ENCODE measurements around the gene IGIP. TPM values are rescaled to one million over a fixed set of nuclear protein-coding genes. Genes with fewer than 3 reads are reported as not detected.
A peak's percentile ranks its signal among the peaks of the same experiment; 100 is the strongest.

Gene IGIP
- total RNA-seq, 2 donors from 2014 or later = 24.2 to 25.9 TPM

DNA sequence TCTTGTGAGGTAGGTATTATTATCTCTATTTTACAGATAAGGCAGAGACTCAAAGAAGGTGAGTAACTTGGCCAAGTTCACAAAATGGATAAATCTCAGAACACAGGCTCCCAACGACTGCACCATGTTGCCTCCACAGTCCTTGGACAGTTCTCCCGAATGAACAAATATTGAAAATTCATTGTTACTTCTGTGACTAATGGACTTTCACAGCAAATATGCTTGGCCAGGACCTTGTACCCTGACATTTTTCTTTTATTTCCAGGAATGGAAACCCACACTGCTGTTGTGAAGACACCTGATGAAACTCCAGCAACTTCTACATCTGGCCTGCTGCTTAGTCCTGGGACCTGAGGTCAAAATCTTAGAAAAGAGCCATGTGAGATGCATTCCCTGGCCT, 46.7 kb downstream of the IGIP start:
- Histone ChIP-seq H3K36me3 (no peaks in the 10 kb centered on the region), H3K9me3 (no peaks in the 10 kb centered on the region), H3K27ac (no peak overlapping the region), H3K4me3 (no peak overlapping the region), H3K27me3 (replicated peaks; ENCODE audit: insufficient read depth) (no peaks in the 10 kb centered on the region), H3K4me1 (ENCODE audit: control insufficient read depth in 1 of 2, low read depth in 2 of 2) (peaks cover 15 to 21% of the 10 kb centered on the region in 2 donors)
- TF ChIP-seq, protein P1, sequence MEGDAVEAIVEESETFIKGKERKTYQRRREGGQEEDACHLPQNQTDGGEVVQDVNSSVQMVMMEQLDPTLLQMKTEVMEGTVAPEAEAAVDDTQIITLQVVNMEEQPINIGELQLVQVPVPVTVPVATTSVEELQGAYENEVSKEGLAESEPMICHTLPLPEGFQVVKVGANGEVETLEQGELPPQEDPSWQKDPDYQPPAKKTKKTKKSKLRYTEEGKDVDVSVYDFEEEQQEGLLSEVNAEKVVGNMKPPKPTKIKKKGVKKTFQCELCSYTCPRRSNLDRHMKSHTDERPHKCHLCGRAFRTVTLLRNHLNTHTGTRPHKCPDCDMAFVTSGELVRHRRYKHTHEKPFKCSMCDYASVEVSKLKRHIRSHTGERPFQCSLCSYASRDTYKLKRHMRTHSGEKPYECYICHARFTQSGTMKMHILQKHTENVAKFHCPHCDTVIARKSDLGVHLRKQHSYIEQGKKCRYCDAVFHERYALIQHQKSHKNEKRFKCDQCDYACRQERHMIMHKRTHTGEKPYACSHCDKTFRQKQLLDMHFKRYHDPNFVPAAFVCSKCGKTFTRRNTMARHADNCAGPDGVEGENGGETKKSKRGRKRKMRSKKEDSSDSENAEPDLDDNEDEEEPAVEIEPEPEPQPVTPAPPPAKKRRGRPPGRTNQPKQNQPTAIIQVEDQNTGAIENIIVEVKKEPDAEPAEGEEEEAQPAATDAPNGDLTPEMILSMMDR (IDR thresholded peaks at IDR 0.05) = no peak
- no peak for DNase-seq (ENCODE audit: low spot score)
- no peak for ATAC-seq (ENCODE audit: insufficient number of reproducible peaks, low FRiP score, low read depth)

DNA sequence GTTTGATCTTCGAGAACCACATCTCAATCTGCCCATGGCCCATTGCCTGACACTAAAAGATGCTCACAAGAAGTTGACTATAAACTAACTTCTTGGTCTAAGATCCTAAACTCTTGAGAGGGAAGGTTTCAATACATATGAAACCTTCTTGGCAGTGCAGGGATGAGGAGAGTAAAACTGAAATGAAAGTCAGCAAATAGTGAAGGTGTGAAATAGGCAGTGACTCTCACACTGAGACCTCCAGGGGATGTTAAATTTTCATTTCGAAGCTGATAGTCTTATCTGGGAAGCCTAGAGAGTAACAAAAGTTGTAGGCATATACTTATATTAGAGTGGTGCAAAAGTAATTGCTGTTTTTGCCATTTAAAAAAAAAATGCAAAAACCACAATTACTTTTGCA, 48.3 kb downstream of the IGIP start:
- Histone ChIP-seq H3K9me3 (no peaks in the 10 kb centered on the region), H3K4me1 (ENCODE audit: control insufficient read depth in 1 of 2, low read depth in 2 of 2) (peaks cover 24 to 36% of the 10 kb centered on the region in 2 donors), H3K27ac (peak overlapping the region in 1 of 2 donors; percentile 92), H3K36me3 (no peaks in the 10 kb centered on the region), H3K4me3 (peak overlapping the region; percentile 91), H3K27me3 (replicated peaks; ENCODE audit: insufficient read depth) (no peaks in the 10 kb centered on the region)
- TF ChIP-seq, protein P1 (IDR thresholded peaks at IDR 0.05) = no peak
- no peak for DNase-seq (ENCODE audit: low spot score)
- no peak for ATAC-seq (ENCODE audit: insufficient number of reproducible peaks, low FRiP score, low read depth)

DNA sequence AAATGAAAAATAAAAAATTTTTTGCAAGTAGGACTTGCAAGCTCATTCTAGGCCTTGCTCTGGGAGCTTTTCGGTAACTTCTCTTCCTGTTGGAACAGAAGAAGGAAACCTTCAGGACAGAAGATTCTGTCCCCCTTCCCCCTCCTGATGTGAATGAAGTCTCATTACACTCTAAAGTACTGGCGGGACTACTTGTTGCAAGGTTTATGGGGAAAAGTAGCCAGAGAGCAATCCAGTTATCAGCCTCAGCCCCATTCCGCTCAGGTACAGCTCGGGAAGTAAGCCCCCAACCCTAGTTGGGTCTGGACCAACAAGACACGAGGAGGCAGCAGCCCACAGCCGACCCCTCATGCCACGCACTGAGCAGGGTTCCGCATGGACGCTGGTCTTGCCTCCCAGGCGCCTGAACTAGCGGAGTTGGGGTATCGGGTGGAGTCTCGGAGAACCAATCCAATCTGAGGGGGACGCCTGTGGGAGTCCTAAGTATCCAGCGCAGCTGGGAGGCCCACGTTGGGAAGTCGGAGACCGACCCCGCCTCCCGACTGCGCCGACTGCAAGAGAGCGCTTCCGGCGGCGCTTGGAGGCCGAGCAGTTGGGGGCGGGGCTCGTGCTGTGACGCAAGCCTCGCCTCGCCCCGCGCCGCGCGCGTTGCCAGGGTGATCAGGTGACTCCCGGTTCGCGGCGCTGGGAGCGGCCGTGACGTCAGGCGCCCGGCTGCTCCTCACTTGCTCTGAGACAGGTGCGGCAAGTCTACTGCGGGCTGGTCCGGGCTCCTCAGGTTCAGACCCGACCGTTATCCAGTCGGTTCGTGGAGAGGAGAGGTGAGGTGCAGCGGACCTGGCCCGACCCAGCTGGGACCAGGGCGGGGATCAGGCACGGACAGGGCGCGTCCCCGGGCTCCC, 49.0 kb downstream of the IGIP start, which contains the start of gene CYSTM1:
TSS of gene CYSTM1 (plus strand) at position 724 of the 902 bp plus-strand sequence. CDS start 19,278 bp downstream, outside the sequence.
- Histone ChIP-seq H3K4me3 (peak within 1 kb of the TSS; percentile 91), H3K27ac (peak within 1 kb of the TSS; percentile 92), H3K27me3 (replicated peaks; ENCODE audit: insufficient read depth) (no peaks in the 10 kb centered on the region), H3K36me3 (no peaks in the 10 kb centered on the region), H3K4me1 (ENCODE audit: control insufficient read depth in 1 of 2, low read depth in 2 of 2) (peaks cover 24 to 37% of the 10 kb centered on the region in 2 donors), H3K9me3 (no peaks in the 10 kb centered on the region)
- DNase-seq (ENCODE audit: low spot score) (peak; percentile 79), ATAC-seq (ENCODE audit: insufficient number of reproducible peaks, low FRiP score, low read depth) (peak; percentile 92)
- TF ChIP-seq, protein P1 (IDR thresholded peaks at IDR 0.05) = no peak

DNA sequence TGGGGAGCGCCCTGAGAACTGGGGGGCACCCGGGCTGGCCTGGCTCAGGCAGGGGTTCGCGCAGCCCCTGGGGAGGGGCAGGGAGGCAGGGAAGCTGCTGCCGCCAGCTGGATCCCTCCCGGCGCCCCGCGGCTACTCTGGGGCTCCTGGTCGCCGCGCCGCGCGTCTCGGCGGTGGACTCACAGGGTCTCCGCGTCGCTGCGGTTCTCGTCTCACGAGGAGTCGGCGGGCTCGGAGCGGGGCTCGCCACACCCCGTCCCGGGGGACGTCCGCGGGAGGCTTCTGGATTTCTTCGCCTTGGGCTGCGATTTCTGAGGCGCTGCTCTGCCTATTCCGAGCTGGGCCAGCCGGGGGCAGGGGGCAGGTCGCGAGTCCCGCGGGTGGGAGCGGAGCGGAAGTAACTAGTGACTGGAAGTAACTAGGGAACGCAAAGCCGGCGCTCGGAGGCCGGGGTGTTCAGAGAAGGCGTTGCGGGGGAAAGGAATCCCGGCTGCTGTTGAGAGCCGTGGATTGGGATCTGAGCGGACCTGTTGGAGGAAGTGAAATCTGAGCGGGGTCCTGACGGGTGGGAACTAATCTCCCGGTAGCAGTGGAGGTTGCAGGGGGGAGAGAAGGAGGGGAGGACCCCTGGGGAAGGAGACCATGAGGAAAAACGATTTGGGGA, 49.8 kb downstream of the IGIP start:
- Histone ChIP-seq H3K27me3 (replicated peaks; ENCODE audit: insufficient read depth) (no peaks in the 10 kb centered on the region), H3K9me3 (no peaks in the 10 kb centered on the region), H3K36me3 (no peaks in the 10 kb centered on the region), H3K4me1 (ENCODE audit: control insufficient read depth in 1 of 2, low read depth in 2 of 2) (peaks cover 24 to 42% of the 10 kb centered on the region in 2 donors), H3K27ac (peak overlapping the region; percentile 92), H3K4me3 (peak overlapping the region; percentile 91)
- TF ChIP-seq, protein P1 (IDR thresholded peaks at IDR 0.05) = no peak
- ATAC-seq (ENCODE audit: insufficient number of reproducible peaks, low FRiP score, low read depth) = peak; percentile 11
- peak; percentile 48 for DNase-seq (ENCODE audit: low spot score)

DNA sequence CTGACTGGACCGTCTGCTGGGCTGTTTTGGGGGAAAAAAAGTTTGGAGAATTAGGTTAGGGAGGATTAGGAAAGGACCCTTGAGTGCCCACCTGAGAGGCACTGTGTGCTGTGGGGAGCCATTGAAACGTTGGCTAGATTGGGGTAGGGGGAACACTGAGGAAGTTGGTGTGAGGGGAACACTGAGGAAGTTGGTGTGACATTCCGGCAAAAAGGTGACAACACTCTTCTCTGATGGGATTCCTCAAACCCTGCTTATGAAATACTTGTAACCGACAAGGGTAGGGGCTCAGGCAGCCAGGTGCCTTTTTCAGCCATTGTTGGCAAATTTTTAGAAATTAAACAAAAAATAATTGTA, 50.3 kb downstream of the IGIP start:
- no peak for DNase-seq (ENCODE audit: low spot score)
- no peak for ATAC-seq (ENCODE audit: insufficient number of reproducible peaks, low FRiP score, low read depth)
- Histone ChIP-seq H3K27ac (peak overlapping the region in 1 of 2 donors; percentile 92), H3K4me1 (ENCODE audit: control insufficient read depth in 1 of 2, low read depth in 2 of 2) (peaks cover 24 to 42% of the 10 kb centered on the region in 2 donors), H3K4me3 (peak overlapping the region; percentile 91), H3K27me3 (replicated peaks; ENCODE audit: insufficient read depth) (no peaks in the 10 kb centered on the region), H3K9me3 (no peaks in the 10 kb centered on the region), H3K36me3 (no peaks in the 10 kb centered on the region)
- TF ChIP-seq, protein P1 (IDR thresholded peaks at IDR 0.05) = no peak

All from thoracic aorta (tissue), 2 donors.